Lung (tissue), 12 donors: ENCODE data around the gene NT5DC4. TPM values are rescaled to one million over a fixed set of nuclear protein-coding genes. Genes with fewer than 3 reads are reported as not detected.

Experiments used
- ATAC-seq: fragments of 200-7000 bp; cut with Tn5 transposase; one replicate; pipeline ENCODE4 v1.9.1; 2020; ENCODE audit warnings: moderate number of reproducible peaks; ENCODE audit not compliant: insufficient read depth, low FRiP score
- DNase-seq, 3 donors: peaks; one replicate each; pipeline ENCODE4 v3.0.0-alpha.2; 2013 to 2017
- H3K27ac ChIP-seq, 2 donors: one replicate each; pipeline ENCODE4 v1.5.1; 2013; ENCODE audit warnings: mild to moderate bottlenecking in 2 of 2, moderate library complexity in 2 of 2, control low read depth in 1 of 2, inconsistent platforms in 1 of 2, low read depth in 1 of 2, low read length in 1 of 2
- H3K27me3 ChIP-seq, 3 donors: one replicate each; pipeline ENCODE4 v1.5.1; 2013; ENCODE audit warnings: low read length in 2 of 3; ENCODE audit not compliant: control insufficient read depth in 3 of 3, insufficient read depth in 3 of 3
- H3K36me3 ChIP-seq, 4 donors: one replicate each; pipeline ENCODE4 v1.5.1; 2013; ENCODE audit warnings: low read length in 4 of 4, mild to moderate bottlenecking in 1 of 4, moderate library complexity in 1 of 4; ENCODE audit not compliant: control insufficient read depth in 4 of 4, insufficient read depth in 4 of 4
- H3K4me1 ChIP-seq, 5 donors: one replicate each; pipeline ENCODE4 v1.5.1; 2013; ENCODE audit warnings: low read length in 5 of 5, mild to moderate bottlenecking in 2 of 5, moderate library complexity in 1 of 5; ENCODE audit not compliant: control insufficient read depth in 5 of 5, insufficient read depth in 5 of 5
- H3K4me3 ChIP-seq: one replicate; pipeline ENCODE4 v1.5.1; 2013; ENCODE audit warnings: mild to moderate bottlenecking, control low read depth, moderate library complexity
- H3K9ac ChIP-seq, 2 donors: one replicate each; pipeline ENCODE4 v1.5.1; 2013; ENCODE audit warnings: low read length in 2 of 2, control low read depth in 1 of 2; ENCODE audit not compliant: insufficient read depth in 1 of 2
- H3K9me3 ChIP-seq, 4 donors: one replicate each; pipeline ENCODE4 v1.5.1; 2013; ENCODE audit warnings: low read length in 3 of 4, mild to moderate bottlenecking in 1 of 4, moderate library complexity in 1 of 4; ENCODE audit not compliant: control insufficient read depth in 4 of 4, insufficient read depth in 3 of 4
- WGBS, 2 donors: extraction: QIAGEN DNeasy Blood & Tissue Kit; methylation state at CpG; one replicate each; pipeline ENCODE4 v1.1.7; 2013; 5-methylcytosine and 5-hydroxymethylcytosine counted together
- polyA plus RNA-seq, 2 donors: library from polyadenylated mRNA; stranded (reverse); fragments of 200-250 nt; gene quantifications; one replicate each; pipeline ENCODE4 v1.2.1, GENCODE V29; 2013
- total RNA-seq, 2 donors: library from RNA; depleted of rRNA in 1 of 2; stranded (reverse); fragments of >200 nt in 1 of 2; gene quantifications; one replicate each; pipeline ENCODE4 v1.2.1, GENCODE V29; 2014 to 2021
- TF ChIP-seq, protein P1 (sequence below): IDR thresholded peaks from 2 replicates; pipeline ENCODE4 v1.5.1; 2012; ENCODE audit warnings: mild to moderate bottlenecking; ENCODE audit errors: control extremely low read depth, extremely low read depth
- donor health status: control.
- donor health status: control.
- donor health status: Bipolar disorder and iron deficiency.
- donor health status: healthy.
- donor health status: DM: yes; HTN: yes; CAD: no.

Gene NT5DC4
- total and polyA plus RNA-seq, 4 donors = 0.09 to 0.83 (median 0.53) TPM

DNA sequence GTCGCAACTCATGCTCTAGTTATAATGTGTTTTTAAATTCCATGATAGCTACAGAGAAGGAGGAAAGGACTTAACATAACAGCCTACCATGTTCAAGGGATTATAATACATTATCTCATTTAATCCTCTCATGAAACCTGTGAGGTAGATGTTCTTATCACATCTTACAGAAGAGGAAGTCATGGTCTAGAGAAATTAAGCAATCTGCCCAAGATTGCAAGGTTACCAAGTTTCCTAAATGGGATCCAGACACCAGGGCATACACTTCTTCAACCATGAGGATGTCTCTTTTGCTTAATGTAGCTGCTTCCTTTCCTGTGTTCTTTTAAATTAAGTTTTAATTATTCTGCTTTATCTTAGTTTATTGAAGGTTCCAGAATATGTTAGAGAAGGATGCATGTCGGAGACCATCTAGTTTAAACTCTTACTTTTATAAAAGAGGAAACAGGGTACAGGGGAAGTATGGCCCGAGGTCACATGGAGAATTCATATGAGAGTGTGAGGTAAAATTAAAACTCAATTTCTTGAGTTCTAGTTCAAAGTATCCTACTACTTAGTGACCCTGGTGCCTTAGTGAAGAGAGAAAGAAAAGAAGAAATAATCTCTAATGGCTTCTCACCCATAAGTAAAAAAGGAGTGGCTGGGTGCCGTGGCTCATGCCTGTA, 67.0 kb downstream of the NT5DC4 start:
- H3K27me3 ChIP-seq = no peaks in the 10 kb centered on the region
- H3K4me1 ChIP-seq = peaks cover 0 to 3% (median 0%) of the 10 kb centered on the region in 5 donors
- TF ChIP-seq, protein P1, sequence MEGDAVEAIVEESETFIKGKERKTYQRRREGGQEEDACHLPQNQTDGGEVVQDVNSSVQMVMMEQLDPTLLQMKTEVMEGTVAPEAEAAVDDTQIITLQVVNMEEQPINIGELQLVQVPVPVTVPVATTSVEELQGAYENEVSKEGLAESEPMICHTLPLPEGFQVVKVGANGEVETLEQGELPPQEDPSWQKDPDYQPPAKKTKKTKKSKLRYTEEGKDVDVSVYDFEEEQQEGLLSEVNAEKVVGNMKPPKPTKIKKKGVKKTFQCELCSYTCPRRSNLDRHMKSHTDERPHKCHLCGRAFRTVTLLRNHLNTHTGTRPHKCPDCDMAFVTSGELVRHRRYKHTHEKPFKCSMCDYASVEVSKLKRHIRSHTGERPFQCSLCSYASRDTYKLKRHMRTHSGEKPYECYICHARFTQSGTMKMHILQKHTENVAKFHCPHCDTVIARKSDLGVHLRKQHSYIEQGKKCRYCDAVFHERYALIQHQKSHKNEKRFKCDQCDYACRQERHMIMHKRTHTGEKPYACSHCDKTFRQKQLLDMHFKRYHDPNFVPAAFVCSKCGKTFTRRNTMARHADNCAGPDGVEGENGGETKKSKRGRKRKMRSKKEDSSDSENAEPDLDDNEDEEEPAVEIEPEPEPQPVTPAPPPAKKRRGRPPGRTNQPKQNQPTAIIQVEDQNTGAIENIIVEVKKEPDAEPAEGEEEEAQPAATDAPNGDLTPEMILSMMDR = no peak
- H3K36me3 ChIP-seq = no peaks in the 10 kb centered on the region
- DNase-seq (no peak), ATAC-seq (no peak)
- no peak overlapping the region for H3K4me3 ChIP-seq
- H3K9ac ChIP-seq = no peak overlapping the region
- H3K27ac ChIP-seq = no peak overlapping the region
- WGBS, 2 donors = 61 to 75% methylated on average over 4 of the region's 4 CpGs
- no peaks in the 10 kb centered on the region for H3K9me3 ChIP-seq

DNA sequence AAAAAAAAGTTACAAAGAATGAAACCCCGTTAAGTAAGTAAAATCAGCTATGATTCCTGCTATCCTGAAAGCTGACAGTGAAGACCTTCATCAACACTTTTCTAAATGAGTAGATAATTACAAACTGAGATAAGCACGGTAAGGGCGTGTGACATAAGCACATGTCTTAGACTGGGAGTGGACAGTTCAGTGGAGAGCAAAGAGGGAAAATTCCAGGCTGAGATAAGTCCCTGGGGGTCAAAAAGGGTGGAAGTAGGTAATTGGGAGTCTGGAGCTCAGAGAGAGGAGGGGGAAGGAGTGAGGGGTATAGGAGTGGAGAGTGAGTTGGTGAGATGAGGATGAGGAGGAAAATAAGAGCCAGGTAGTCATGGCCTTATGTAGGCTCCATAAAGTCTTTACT, 67.8 kb downstream of the NT5DC4 start:
- no peak for ATAC-seq
- TF ChIP-seq, protein P1 = no peak
- H3K27me3 ChIP-seq = no peaks in the 10 kb centered on the region

More for the DNA sequence above, 67.8 kb downstream of the NT5DC4 start:
- Histone ChIP-seq H3K9ac (no peak overlapping the region), H3K4me1 (peaks cover 0 to 3% (median 0%) of the 10 kb centered on the region in 5 donors), H3K4me3 (no peak overlapping the region), H3K9me3 (no peaks in the 10 kb centered on the region), H3K27ac (no peak overlapping the region), H3K36me3 (no peaks in the 10 kb centered on the region)
- DNase-seq = no peak
- 84 to 93% methylated on average over 3 of the region's 3 CpGs for WGBS, 2 donors

Other genes starting within 250 kb of the NT5DC4 start
- gene TTL, start 238.9 kb upstream of the NT5DC4 start, total RNA-seq = 10 to 100 TPM; 31.2 to 32.8 TPM
- 10 to 100 TPM; 12.5 to 14.3 TPM for gene TTL, start 238.9 kb upstream of the NT5DC4 start, polyA plus RNA-seq
- gene POLR1B, start 178.6 kb upstream of the NT5DC4 start, total RNA-seq = 10 to 100 TPM; 20.9 to 26.4 TPM
- 1 to 10 TPM; 4.9 to 9.4 TPM for gene POLR1B, start 178.6 kb upstream of the NT5DC4 start, polyA plus RNA-seq
- 10 to 100 TPM in 1 of 2 donors, 1 to 10 TPM in 1; 3.0 to 46.6 TPM for gene CHCHD5, start 136.4 kb upstream of the NT5DC4 start, total RNA-seq
- 10 to 100 TPM; 43.4 to 45.5 TPM for gene CHCHD5, start 136.4 kb upstream of the NT5DC4 start, polyA plus RNA-seq
- 10 to 100 TPM; 34.8 to 51.4 TPM for gene SLC20A1, start 75.1 kb upstream of the NT5DC4 start, total RNA-seq
- 10 to 100 TPM; 26.2 to 42.3 TPM for gene SLC20A1, start 75.1 kb upstream of the NT5DC4 start, polyA plus RNA-seq
- 1 to 10 TPM in 1 of 2 donors, under 1 TPM in 1; 0.58 to 4.0 TPM for gene CKAP2L, start 43.6 kb downstream of the NT5DC4 start, total RNA-seq
- gene CKAP2L, start 43.6 kb downstream of the NT5DC4 start, polyA plus RNA-seq = under 1 TPM; 0.48 to 0.63 TPM
- gene IL1A, start 63.5 kb downstream of the NT5DC4 start, total RNA-seq = 1 to 10 TPM; 1.3 to 3.5 TPM
- gene IL1A, start 63.5 kb downstream of the NT5DC4 start, polyA plus RNA-seq = 10 to 100 TPM in 1 of 2 donors, 1 to 10 TPM in 1; 1.1 to 15.5 TPM
- gene IL1B, start 115.8 kb downstream of the NT5DC4 start, total RNA-seq = 10 to 100 TPM in 1 of 2 donors, 1 to 10 TPM in 1; 3.8 to 19.9 TPM
- 100 to 1,000 TPM in 1 of 2 donors, 1 to 10 TPM in 1; 6.5 to 482 TPM for gene IL1B, start 115.8 kb downstream of the NT5DC4 start, polyA plus RNA-seq
- not detected for gene IL37, start 190.1 kb downstream of the NT5DC4 start, total RNA-seq
- 1 to 10 TPM in 1 of 2 donors, not detected in 1; 1.4 TPM for gene IL37, start 190.1 kb downstream of the NT5DC4 start, polyA plus RNA-seq